Endothelial cell of hepatic sinusoid (primary cell): ENCODE measurements around the gene OR52B2.

Experiments
- in situ Hi-C: cut with HindIII; loops from 2 replicates; pipeline ENCODE4 v1.10.0; 2017; ENCODE audit warnings: low sequenced_read_pairs

OR52B2 gene

GRCh38 chr11:6170226-6170625 lies at the start of gene OR52B2:
OR52B2 (minus strand) TSS chr11:6170326; CDS start chr11:6170326, 0 bp downstream.
- in situ Hi-C loops, result no loop called here

- in situ Hi-C loops, result no loop called here
Measured at GRCh38 chr11:6219359-6219758, 49.2 kb upstream of the OR52B2 start.

- in situ Hi-C loops, result no loop called here
Measured at GRCh38 chr11:6217722-6218121, 47.6 kb upstream of the OR52B2 start.

GRCh38 chr11:6216501-6216900 lies 46.4 kb upstream of the OR52B2 start:
- in situ Hi-C loops, result no loop called here

GRCh38 chr11:6214530-6214929 lies 44.4 kb upstream of the OR52B2 start:
- in situ Hi-C loops, result no loop called here

GRCh38 chr11:6210274-6210955 lies 40.3 kb upstream of the OR52B2 start:
- in situ Hi-C loops, result no loop called here

- in situ Hi-C loops, result no loop called here
Measured at GRCh38 chr11:6209801-6210200, 39.7 kb upstream of the OR52B2 start.

GRCh38 chr11:6206456-6207180 lies 36.5 kb upstream of the OR52B2 start:
- in situ Hi-C loops, result no loop called here

GRCh38 chr11:6205366-6205765 lies 35.2 kb upstream of the OR52B2 start, which contains the start of gene C11orf42:
C11orf42 (plus strand) TSS chr11:6205557; CDS start chr11:6205616, 59 bp downstream.
- in situ Hi-C loops, result no loop called here

- in situ Hi-C loops, result no loop called here
Measured at GRCh38 chr11:6204706-6205105, 34.6 kb upstream of the OR52B2 start.

- in situ Hi-C loops, result no loop called here
Measured at GRCh38 chr11:6203327-6203726, 33.2 kb upstream of the OR52B2 start.

GRCh38 chr11:6202041-6202440 lies 31.9 kb upstream of the OR52B2 start:
- in situ Hi-C loops, result no loop called here

- in situ Hi-C loops, result no loop called here
Measured at GRCh38 chr11:6201481-6201880, 31.4 kb upstream of the OR52B2 start.

- in situ Hi-C loops, result no loop called here
Measured at GRCh38 chr11:6200975-6201374, 30.8 kb upstream of the OR52B2 start.

GRCh38 chr11:6199174-6199810 lies 29.2 kb upstream of the OR52B2 start, which contains the start of gene OR52W1:
OR52W1 (plus strand) TSS chr11:6199224; CDS start chr11:6199224, 0 bp downstream.
- in situ Hi-C loops, result no loop called here

GRCh38 chr11:6197466-6198200 lies 27.5 kb upstream of the OR52B2 start:
- in situ Hi-C loops, result no loop called here

- in situ Hi-C loops, result no loop called here
Measured at GRCh38 chr11:6196396-6196795, 26.3 kb upstream of the OR52B2 start.

GRCh38 chr11:6194065-6194581 lies 24.0 kb upstream of the OR52B2 start:
- in situ Hi-C loops, result no loop called here

GRCh38 chr11:6191742-6192141 lies 21.6 kb upstream of the OR52B2 start:
- in situ Hi-C loops, result no loop called here

- in situ Hi-C loops, result no loop called here
Measured at GRCh38 chr11:6175440-6175839, 5.3 kb upstream of the OR52B2 start.
